ENCODE measurements around the gene HAP1. TPM values are rescaled to one million over a fixed set of nuclear protein-coding genes. Genes with fewer than 3 reads are reported as not detected.

The HAP1 gene
- polyA plus RNA-seq, 2 of the 4 experiments (the other 2 are of a cell fraction), result 1.6 to 2.2 TPM

- FAIRE-seq (no peak), DNase-seq (ENCODE audit: low read depth in 1 of 2, low spot score in 1 of 2) (no peak), ATAC-seq (no peak)
- Histone ChIP-seq H3K27ac (no peak overlapping the region), H3K9me3 (no peaks in the 10 kb centered on the region), H3K4me1 (no peaks in the 10 kb centered on the region), H3K4me3 (no peak overlapping the region), H3K4me2 (no peak overlapping the region)
- CTCF ChIA-PET, result interaction anchor here (1.1 to 96.0 kb wide), 3 partner anchors 12 to 66 kb away, joined by 3 to 3262 read pairs (median 3262); partner anchors contain the start of genes FKBP10, GAST, HAP1 and JUP
- POLR2A ChIA-PET, result interaction anchor here (1.7 to 1.8 kb wide), 2 partner anchors 11 to 24 kb away, joined by 4 to 9 read pairs; partner anchors contain the start of gene JUP
- 89% methylated on average over 6 of the region's 6 CpGs for WGBS (ENCODE audit: missing lambda C conversion rate)
- TF ChIP-seq FOSL2 (IDR thresholded peaks at IDR 0.05) (no peak), FOSL2 (CRISPR knock-in tag; IDR thresholded peaks at IDR 0.05) (no peak), KDM5A (IDR thresholded peaks at IDR 0.05) (no peak), ATOH8 (CRISPR knock-in tag; IDR thresholded peaks at IDR 0.05; ENCODE audit: low read depth) (no peak), ESRRA (IDR thresholded peaks at IDR 0.05; ENCODE audit: borderline replicate concordance, low read length) (no peak), ZC3H11A (IDR thresholded peaks at IDR 0.05) (no peak), NPAS2 (CRISPR knock-in tag; IDR thresholded peaks at IDR 0.05; ENCODE audit: borderline replicate concordance) (no peak), CBX2 (IDR thresholded peaks at IDR 0.05; ENCODE audit: borderline replicate concordance, low read depth) (no peak), PHF8 (IDR thresholded peaks at IDR 0.05; ENCODE audit: borderline replicate concordance, low read depth) (no peak), TP53 (CRISPR knock-in tag; IDR thresholded peaks at IDR 0.05) (no peak), EHMT2 (IDR thresholded peaks at IDR 0.05; ENCODE audit: low read depth) (no peak), USF2 (IDR thresholded peaks at IDR 0.05) (no peak), EHF (CRISPR knock-in tag; IDR thresholded peaks at IDR 0.05) (no peak), SMC3 (IDR thresholded peaks at IDR 0.05) (no peak), MAFK (IDR thresholded peaks at IDR 0.05; ENCODE audit: partially characterized antibody) (no peak), KDM1A (IDR thresholded peaks at IDR 0.05; ENCODE audit: low read depth) (no peak), HES2 (IDR thresholded peaks at IDR 0.05) (no peak), FOXS1 (CRISPR knock-in tag; IDR thresholded peaks at IDR 0.05) (no peak), POLR2A (IDR thresholded peaks at IDR 0.05; ENCODE audit: low read length) (no peak), HMGXB4 (CRISPR knock-in tag; IDR thresholded peaks at IDR 0.05; ENCODE audit: borderline replicate concordance) (no peak)
Measured at GRCh38 chr17:41762391-41762790, 27.9 kb upstream of the HAP1 start.

- FAIRE-seq (no peak), ATAC-seq (no peak), DNase-seq (ENCODE audit: low read depth in 1 of 2, low spot score in 1 of 2) (no peak)
- ChIA-PET CTCF (interaction anchor here (1.3 to 96.0 kb wide), 2 partner anchors 9 to 27 kb away, joined by 4 to 3262 read pairs; partner anchors contain the start of genes FKBP10, JUP and P3H4), POLR2A (interaction anchor here (1.3 kb wide), 1 partner anchor 26 kb away, joined by 3 read pairs; the partner anchor contains the start of gene JUP)
- no peaks in the 10 kb centered on the region for H3K4me1 ChIP-seq
- no peak overlapping the region for H3K4me2 ChIP-seq
- no peak for TF ChIP-seq ZNF302 (CRISPR knock-in tag; IDR thresholded peaks at IDR 0.05)
- TF ChIP-seq EHF (CRISPR knock-in tag; IDR thresholded peaks at IDR 0.05), result no peak
- no peak for TF ChIP-seq JUN (IDR thresholded peaks at IDR 0.05)
- TF ChIP-seq JUNB (IDR thresholded peaks at IDR 0.05), result no peak
- TF ChIP-seq ESRRA (IDR thresholded peaks at IDR 0.05; ENCODE audit: borderline replicate concordance, low read length), result no peak
- TF ChIP-seq SMC3 (IDR thresholded peaks at IDR 0.05), result no peak
- TF ChIP-seq HES2 (IDR thresholded peaks at IDR 0.05), result no peak
- no peak for TF ChIP-seq CBX8 (IDR thresholded peaks at IDR 0.05)
- H3K4me3 ChIP-seq, result no peak overlapping the region
- no peaks in the 10 kb centered on the region for H3K9me3 ChIP-seq
- H3K27ac ChIP-seq, result no peak overlapping the region
- WGBS (ENCODE audit: missing lambda C conversion rate), result 93% methylated on average over 6 of the region's 6 CpGs
Measured at GRCh38 chr17:41760878-41761277, 26.4 kb upstream of the HAP1 start.
